Astrocyte (in vitro differentiated cells and primary cell): ENCODE results near the gene ZMYM4.

Source experiments
- EZH2 ChIP-seq: IDR thresholded peaks from 2 replicates; pipeline ENCODE4 v1.6.1; 2012; ENCODE audit warnings: mild to moderate bottlenecking, low read length, inconsistent platforms; ENCODE audit not compliant: insufficient read depth
- TF ChIP-seq, protein P1 (sequence below): IDR thresholded peaks from 2 replicates; pipeline ENCODE4 v1.5.1; 2011; ENCODE audit warnings: low read depth, mild to moderate bottlenecking, inconsistent platforms, low read length, moderate library complexity; ENCODE audit not compliant: insufficient read depth

- TF ChIP-seq, protein P1, sequence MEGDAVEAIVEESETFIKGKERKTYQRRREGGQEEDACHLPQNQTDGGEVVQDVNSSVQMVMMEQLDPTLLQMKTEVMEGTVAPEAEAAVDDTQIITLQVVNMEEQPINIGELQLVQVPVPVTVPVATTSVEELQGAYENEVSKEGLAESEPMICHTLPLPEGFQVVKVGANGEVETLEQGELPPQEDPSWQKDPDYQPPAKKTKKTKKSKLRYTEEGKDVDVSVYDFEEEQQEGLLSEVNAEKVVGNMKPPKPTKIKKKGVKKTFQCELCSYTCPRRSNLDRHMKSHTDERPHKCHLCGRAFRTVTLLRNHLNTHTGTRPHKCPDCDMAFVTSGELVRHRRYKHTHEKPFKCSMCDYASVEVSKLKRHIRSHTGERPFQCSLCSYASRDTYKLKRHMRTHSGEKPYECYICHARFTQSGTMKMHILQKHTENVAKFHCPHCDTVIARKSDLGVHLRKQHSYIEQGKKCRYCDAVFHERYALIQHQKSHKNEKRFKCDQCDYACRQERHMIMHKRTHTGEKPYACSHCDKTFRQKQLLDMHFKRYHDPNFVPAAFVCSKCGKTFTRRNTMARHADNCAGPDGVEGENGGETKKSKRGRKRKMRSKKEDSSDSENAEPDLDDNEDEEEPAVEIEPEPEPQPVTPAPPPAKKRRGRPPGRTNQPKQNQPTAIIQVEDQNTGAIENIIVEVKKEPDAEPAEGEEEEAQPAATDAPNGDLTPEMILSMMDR = no peak
- TF ChIP-seq EZH2 = no peak
Observed at GRCh38 chr1:35452106-35452774, 183.7 kb downstream of the ZMYM4 start.
